Epithelial cell of esophagus (primary cell): Measurements from ENCODE around the gene AKR7A2.
"Not testable (repeated sequence)": the region's sequence is repeated elsewhere in the genome, so short reads cannot be mapped to it uniquely, and the experiment has no call there.

Source experiments
- DNase-seq: peaks from one replicate; pipeline ENCODE4 v3.0.0; 2010; ENCODE audit warnings: low read depth
- H3K4me3 ChIP-seq: 2 replicates; pipeline ENCODE4 v1.5.1; 2011; ENCODE audit warnings: mild to moderate bottlenecking, low read length, control low read depth
- TF ChIP-seq, protein P1 (sequence below): IDR thresholded peaks from 2 replicates; pipeline ENCODE4 v1.5.1; 2011; ENCODE audit warnings: low read depth, mild to moderate bottlenecking, low read length, control low read depth, inconsistent platforms; ENCODE audit not compliant: insufficient read depth; ENCODE audit errors: missing control alignments

The AKR7A2 gene

GRCh38 chr1:19306941-19307340 is 5.0 kb downstream of the AKR7A2 start:
- TF ChIP-seq, protein P1, sequence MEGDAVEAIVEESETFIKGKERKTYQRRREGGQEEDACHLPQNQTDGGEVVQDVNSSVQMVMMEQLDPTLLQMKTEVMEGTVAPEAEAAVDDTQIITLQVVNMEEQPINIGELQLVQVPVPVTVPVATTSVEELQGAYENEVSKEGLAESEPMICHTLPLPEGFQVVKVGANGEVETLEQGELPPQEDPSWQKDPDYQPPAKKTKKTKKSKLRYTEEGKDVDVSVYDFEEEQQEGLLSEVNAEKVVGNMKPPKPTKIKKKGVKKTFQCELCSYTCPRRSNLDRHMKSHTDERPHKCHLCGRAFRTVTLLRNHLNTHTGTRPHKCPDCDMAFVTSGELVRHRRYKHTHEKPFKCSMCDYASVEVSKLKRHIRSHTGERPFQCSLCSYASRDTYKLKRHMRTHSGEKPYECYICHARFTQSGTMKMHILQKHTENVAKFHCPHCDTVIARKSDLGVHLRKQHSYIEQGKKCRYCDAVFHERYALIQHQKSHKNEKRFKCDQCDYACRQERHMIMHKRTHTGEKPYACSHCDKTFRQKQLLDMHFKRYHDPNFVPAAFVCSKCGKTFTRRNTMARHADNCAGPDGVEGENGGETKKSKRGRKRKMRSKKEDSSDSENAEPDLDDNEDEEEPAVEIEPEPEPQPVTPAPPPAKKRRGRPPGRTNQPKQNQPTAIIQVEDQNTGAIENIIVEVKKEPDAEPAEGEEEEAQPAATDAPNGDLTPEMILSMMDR = no peak
- no peak for DNase-seq

DNA sequence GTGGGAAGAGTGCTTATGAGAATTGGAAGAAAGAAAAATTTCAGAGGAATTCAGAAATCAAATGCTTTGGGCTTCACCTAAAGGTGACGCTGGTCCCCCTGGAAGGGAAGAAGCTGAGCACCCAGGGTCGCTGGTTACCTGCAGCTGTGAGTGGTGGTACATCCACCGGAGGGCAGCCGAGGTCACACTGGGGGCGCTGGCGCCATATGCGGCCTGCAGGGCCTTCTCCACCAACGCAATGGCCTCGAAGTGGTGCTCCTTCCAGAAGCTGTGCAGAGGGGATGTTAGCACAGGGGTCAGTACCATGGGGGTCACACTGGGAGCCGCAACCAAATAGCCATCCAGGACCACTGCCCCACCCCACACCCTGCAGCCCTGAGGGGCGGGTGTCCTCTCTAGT is 6.1 kb downstream of the AKR7A2 start:
- DNase-seq = no peak
- TF ChIP-seq, protein P1 = no peak
- H3K4me3 ChIP-seq = no peak overlapping the region

More at GRCh38 chr1:19306941-19307340, 5.0 kb downstream of the AKR7A2 start:
- no peak overlapping the region for H3K4me3 ChIP-seq

DNA sequence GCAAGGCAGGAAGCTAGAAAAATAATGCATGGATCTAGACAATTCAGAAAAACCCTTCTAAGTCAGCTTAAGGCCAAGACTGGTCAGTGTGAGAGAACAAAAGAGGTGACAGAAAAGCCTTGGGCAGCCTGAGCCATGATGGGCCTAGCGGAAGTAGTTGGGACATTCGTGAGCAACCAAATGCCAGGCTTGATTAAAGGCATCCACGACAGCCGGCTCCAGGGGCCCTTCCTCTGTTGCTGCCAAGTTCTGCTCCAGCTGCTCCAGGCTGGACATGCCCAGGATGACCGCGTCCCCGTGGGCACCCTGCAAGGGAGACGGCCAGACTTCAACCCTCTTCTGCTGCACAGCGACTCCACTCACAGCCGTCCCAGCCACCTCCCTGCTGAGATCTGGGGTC is 7.9 kb downstream of the AKR7A2 start:
- H3K4me3 ChIP-seq, DNase-seq: not testable (repeated sequence)

- no peak for DNase-seq
- TF ChIP-seq, protein P1 = no peak
- no peak overlapping the region for H3K4me3 ChIP-seq
Observed at GRCh38 chr1:19300211-19300610, 11.7 kb downstream of the AKR7A2 start.

DNA sequence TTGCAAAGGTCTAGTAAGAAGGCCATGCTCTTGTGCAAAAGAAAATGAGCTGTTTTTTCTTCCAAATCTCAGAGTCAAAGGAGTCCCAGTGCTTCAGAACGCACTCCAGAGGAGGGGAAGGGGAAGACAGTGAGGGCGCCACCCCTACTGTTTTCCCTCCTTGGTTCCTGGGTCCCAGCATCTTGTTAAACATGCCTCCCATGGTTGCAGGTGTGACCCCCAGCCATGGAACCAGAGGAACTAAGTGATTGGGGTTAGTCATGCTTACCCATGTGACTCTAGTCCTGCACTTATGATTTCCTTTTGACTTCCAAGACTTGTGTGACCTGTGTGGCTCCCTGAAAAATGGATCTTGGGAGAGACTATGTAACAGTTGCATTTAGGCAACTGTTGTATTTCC is 17.3 kb downstream of the AKR7A2 start:
- TF ChIP-seq, protein P1 = no peak
- H3K4me3 ChIP-seq = no peak overlapping the region
- no peak for DNase-seq

DNA sequence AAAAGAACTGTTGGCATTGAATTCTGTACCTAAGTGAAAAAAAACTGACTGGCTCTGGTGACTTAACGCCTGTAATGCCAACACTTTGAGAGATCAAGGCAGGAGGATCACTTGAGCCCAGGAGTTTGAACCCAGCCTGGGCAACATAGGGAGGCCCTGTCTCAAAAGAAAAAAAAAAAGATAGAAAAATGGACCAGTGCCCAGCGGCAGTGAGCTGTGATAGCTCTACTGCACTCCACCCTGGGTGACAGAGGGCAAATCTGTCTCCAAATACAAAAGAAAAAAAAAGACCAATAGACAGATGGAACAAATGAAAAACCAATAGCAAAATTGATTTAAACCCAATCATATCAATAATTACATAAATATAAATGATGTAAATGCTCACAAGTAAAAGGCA is 22.7 kb downstream of the AKR7A2 start:
- TF ChIP-seq, protein P1 = no peak
- DNase-seq = no peak
- peak overlapping the region; percentile 41 for H3K4me3 ChIP-seq

- DNase-seq = peak; percentile 57
- peak within 1 kb of the TSS; percentile 41 for H3K4me3 ChIP-seq
Observed at GRCh38 chr1:19288324-19289241, 23.4 kb downstream of the AKR7A2 start, which contains the start of gene AKR7A3. TSS of gene AKR7A3 (minus strand) at chr1:19288770. CDS start at chr1:19288709, 61 bp downstream.
